Mucosa of descending colon (tissue), 3 donors: ENCODE data around the gene AKT1S1. TPM values are rescaled to one million over a fixed set of nuclear protein-coding genes. Genes with fewer than 3 reads are reported as not detected.
A peak's percentile ranks its signal among the peaks of the same experiment; 100 is the strongest.

Experiments
- ATAC-seq: fragments of 200-7000 bp; cut with Tn5 transposase; one replicate; pipeline ENCODE4 v1.9.1; 2020; ENCODE audit warnings: mild to moderate bottlenecking, moderate library complexity
- DNase-seq, 3 donors: peaks; one replicate each; pipeline ENCODE4 v3.0.0-alpha.2; 2020
- H3K36me3 ChIP-seq: fragments of 200-600 bp; one replicate; pipeline ENCODE4 v1.8.0; 2021; ENCODE audit warnings: low read depth, mild to moderate bottlenecking
- H3K4me1 ChIP-seq: fragments of 200-600 bp; one replicate; pipeline ENCODE4 v1.8.0; 2021; ENCODE audit warnings: low read depth, mild to moderate bottlenecking
- H3K4me3 ChIP-seq: fragments of 200-600 bp; one replicate; pipeline ENCODE4 v1.8.0; 2021; ENCODE audit warnings: mild to moderate bottlenecking
- H3K9me3 ChIP-seq: fragments of 200-600 bp; one replicate; pipeline ENCODE4 v1.8.0; 2021; ENCODE audit warnings: mild to moderate bottlenecking
- CTCF ChIP-seq: fragments of 200-600 bp; IDR thresholded peaks from one replicate; pipeline ENCODE4 v1.8.0; 2022; ENCODE audit warnings: antibody characterized with exemption, mild to moderate bottlenecking
- intact Hi-C, 2 donors: fragments of 100-400 bp; cut with DNase I in 1 of 2; cut with micrococcal nuclease in 1 of 2; formaldehyde crosslinking; loops; one replicate each; pipeline versions ENCODE4 v1.11.0 to v1.11.1; 2022; cut with DNase I, micrococcal nuclease
- total RNA-seq, 3 donors: library from RNA; stranded (reverse); fragmentation: NEBNext Ultra II Directional in 2 of 3; extraction: Animal tissue kit (Norgen Biotek cat#: 25700) in 2 of 3; gene quantifications; one replicate each; pipeline versions ENCODE4 v1.2.1 to v1.2.4, GENCODE V29; 2021 to 2023
- donor health status: DM: no; HTN: no; CAD: no; lungs with moderate emphysema.
- donor health status: DM: no; HTN: no; CAD: no.
- donor health status: DM: no; HTN: yes; CAD: no.

The AKT1S1 gene
- total RNA-seq, 3 donors from 2014 or later = 38.8 to 44.0 (median 42.3) TPM

GRCh38 chr19:49891393-49891792 lies 14.2 kb upstream of the AKT1S1 start:
- Histone ChIP-seq H3K4me3 (no peak overlapping the region), H3K36me3 (no peaks in the 10 kb centered on the region), H3K9me3 (no peaks in the 10 kb centered on the region), H3K4me1 (peaks cover 8% of the 10 kb centered on the region)
- ATAC-seq = no peak
- intact Hi-C loops = no loop called here
- TF ChIP-seq CTCF = no peak
- DNase-seq = no peak

GRCh38 chr19:49890349-49891311 lies 13.5 kb upstream of the AKT1S1 start:
- no peaks in the 10 kb centered on the region for H3K9me3 ChIP-seq
- peaks cover 8% of the 10 kb centered on the region for H3K4me1 ChIP-seq
- ATAC-seq = peak; percentile 85
- no peaks in the 10 kb centered on the region for H3K36me3 ChIP-seq
- H3K4me3 ChIP-seq = no peak overlapping the region
- TF ChIP-seq CTCF = no peak
- peak; percentile 77 to 81 (median 78) for DNase-seq
- intact Hi-C loops = no loop called here

- peak; percentile 85 for ATAC-seq
- no peaks in the 10 kb centered on the region for H3K9me3 ChIP-seq
- intact Hi-C loops = no loop called here
- H3K36me3 ChIP-seq = no peaks in the 10 kb centered on the region
- H3K4me1 ChIP-seq = peaks cover 8% of the 10 kb centered on the region
- H3K4me3 ChIP-seq = no peak overlapping the region
- TF ChIP-seq CTCF = peak; percentile 79
- DNase-seq = peak; percentile 79 to 83 (median 81)
Observed at GRCh38 chr19:49889687-49890348, 12.7 kb upstream of the AKT1S1 start.

- intact Hi-C loops = no loop called here
- H3K9me3 ChIP-seq = no peaks in the 10 kb centered on the region
- TF ChIP-seq CTCF = no peak
- no peak for ATAC-seq
- H3K4me1 ChIP-seq = peaks cover 8% of the 10 kb centered on the region
- no peaks in the 10 kb centered on the region for H3K36me3 ChIP-seq
- no peak for DNase-seq
- H3K4me3 ChIP-seq = no peak overlapping the region
Observed at GRCh38 chr19:49889038-49889686, 12.0 kb upstream of the AKT1S1 start.

GRCh38 chr19:49888510-49888824 lies 11.3 kb upstream of the AKT1S1 start:
- Histone ChIP-seq H3K4me3 (no peak overlapping the region), H3K4me1 (peaks cover 8% of the 10 kb centered on the region), H3K36me3 (no peaks in the 10 kb centered on the region), H3K9me3 (no peaks in the 10 kb centered on the region)
- intact Hi-C loops = no loop called here
- DNase-seq = no peak
- no peak for ATAC-seq
- no peak for TF ChIP-seq CTCF
